SK-N-SH (cell line): Measurements from ENCODE around the gene EEF1AKMT1. TPM values are rescaled to one million over a fixed set of nuclear protein-coding genes. Genes with fewer than 3 reads are reported as not detected.

Experiments
- CTCF ChIA-PET: fragments of 300-600, 350-600 bp; formaldehyde crosslinking; extraction: SDS; loops from one replicate; lab custom pipeline; 2021; lab: Yijun Ruan, JAX
- POLR2A ChIA-PET: fragments of 350-600 bp; sonication (Branson Sonifier 250); formaldehyde crosslinking; extraction: SDS; loops from one replicate; lab custom pipeline; 2020; ENCODE audit warnings: antibody characterized with exemption, inconsistent platforms; lab: Yijun Ruan, JAX
- DNase-seq: peaks from one replicate; pipeline ENCODE4 v3.0.0; 2012
- H2AFZ ChIP-seq: fragments of 200-600 bp; sonication (generic); 2 replicates; pipeline ENCODE4 v1.8.1; 2016; ENCODE audit warnings: antibody characterized with exemption, mild to moderate bottlenecking, low read depth
- H3F3A ChIP-seq: fragments of 200-600 bp; sonication (generic); replicated peaks from 2 replicates; pipeline ENCODE3; 2016; ENCODE audit warnings: antibody characterized with exemption, mild to moderate bottlenecking; ENCODE audit not compliant: insufficient read depth
- H3K27ac ChIP-seq, 2 experiments: fragments of 200-500 bp in 1 of 2; fragments of 200-600 bp in 1 of 2; sonication (Bioruptor generic) in 1 of 2; sonication (generic), shearing (Covaris generic) in 1 of 2; 2 replicates each; pipeline versions ENCODE4 v1.5.1 to v1.6.1; 2014 to 2016; ENCODE audit warnings: low read depth in 2 of 2, inconsistent platforms in 1 of 2, low read length in 1 of 2, mild to moderate bottlenecking in 1 of 2, mixed read lengths in 1 of 2
- H3K27me3 ChIP-seq: fragments of 200-600 bp; sonication (generic), shearing (Covaris generic); 2 replicates; pipeline ENCODE4 v1.6.1; 2016; ENCODE audit warnings: mixed run types; ENCODE audit not compliant: insufficient read depth
- H3K36me3 ChIP-seq, 2 experiments: fragments of 200-500 bp in 1 of 2; fragments of 200-600 bp in 1 of 2; sonication (Bioruptor generic) in 1 of 2; sonication (generic) in 1 of 2; replicated peaks in 1 of 2; 2 replicates each; pipeline versions ENCODE3 to v1.5.1; 2014 to 2016; ENCODE audit warnings: low read length in 1 of 2, mild to moderate bottlenecking in 1 of 2; ENCODE audit not compliant: insufficient read depth in 2 of 2, control insufficient read depth in 1 of 2
- H3K4me1 ChIP-seq, 2 experiments: fragments of 200-500 bp in 1 of 2; fragments of 200-600 bp in 1 of 2; sonication (Bioruptor generic) in 1 of 2; sonication (generic), shearing (Covaris generic) in 1 of 2; 2 replicates each; pipeline versions ENCODE4 v1.5.1 to v1.6.1; 2014 to 2016; ENCODE audit warnings: low read depth in 1 of 2, low read length in 1 of 2, mixed run types in 1 of 2; ENCODE audit not compliant: insufficient read depth in 2 of 2, control insufficient read depth in 1 of 2
- H3K4me2 ChIP-seq: fragments of 200-600 bp; sonication (generic), shearing (Covaris generic); 2 replicates; pipeline ENCODE4 v1.6.1; 2017; ENCODE audit warnings: mixed run types
- H3K4me3 ChIP-seq, 2 experiments: fragments of 200-500 bp in 1 of 2; fragments of 200-600 bp in 1 of 2; sonication (Bioruptor generic) in 1 of 2; sonication (generic), shearing (Covaris generic) in 1 of 2; 2 replicates each; pipeline versions ENCODE4 v1.5.1 to v1.8.1; 2014 to 2016; ENCODE audit warnings: low read depth in 2 of 2, inconsistent platforms in 1 of 2, low read length in 1 of 2, mild to moderate bottlenecking in 1 of 2, mixed read lengths in 1 of 2, moderate library complexity in 1 of 2
- H3K79me2 ChIP-seq: fragments of 200-600 bp; sonication (generic); 2 replicates; pipeline ENCODE4 v1.8.1; 2017; ENCODE audit warnings: mild to moderate bottlenecking; ENCODE audit not compliant: insufficient read depth
- H3K9ac ChIP-seq: fragments of 200-600 bp; sonication (generic); 2 replicates; pipeline ENCODE4 v1.6.1; 2017; ENCODE audit warnings: mixed run types
- H3K9me2 ChIP-seq: fragments of 200-600 bp; sonication (generic); 2 replicates; pipeline ENCODE4 v1.6.1; 2017; ENCODE audit warnings: mixed run types
- H3K9me3 ChIP-seq: fragments of 200-600 bp; sonication (generic); 2 replicates; pipeline ENCODE4 v1.6.1; 2017; ENCODE audit warnings: mixed run types, mild to moderate bottlenecking, moderate library complexity
- H4K20me1 ChIP-seq: fragments of 200-600 bp; sonication (generic); 2 replicates; pipeline ENCODE4 v1.6.1; 2017; ENCODE audit warnings: mild to moderate bottlenecking, mixed run types; ENCODE audit not compliant: insufficient read depth
- EP300 ChIP-seq, 2 experiments: IDR thresholded peaks; 2 replicates each; pipeline versions ENCODE4 v1.4.0 to v1.6.1; 2012; ENCODE audit warnings: borderline replicate concordance in 1 of 2, low read depth in 1 of 2, low read length in 1 of 2
- FOSL2 ChIP-seq: IDR thresholded peaks from 2 replicates; pipeline ENCODE4 v1.4.0; 2012; ENCODE audit warnings: low read depth, mild to moderate bottlenecking, moderate library complexity, borderline replicate concordance
- GABPA ChIP-seq: IDR thresholded peaks from 2 replicates; pipeline ENCODE4 v1.4.0; 2012; ENCODE audit warnings: low read depth, mild to moderate bottlenecking
- GATA2 ChIP-seq: sonication (generic); formaldehyde crosslinking; IDR thresholded peaks from 2 replicates; pipeline ENCODE4 v1.5.0; 2020; ENCODE audit warnings: mild to moderate bottlenecking, missing genetic modification reagents
- IRF3 ChIP-seq: fragments of 150-350 bp; IDR thresholded peaks from 2 replicates; pipeline ENCODE4 v1.6.1; 2016; ENCODE audit warnings: mild to moderate bottlenecking, low read depth, low read length
- MXI1 ChIP-seq: IDR thresholded peaks from 2 replicates; pipeline ENCODE4 v1.6.1; 2012; ENCODE audit warnings: mild to moderate bottlenecking, low read depth, low read length, improper control_type of control experiment
- ZBTB33 ChIP-seq: IDR thresholded peaks from 2 replicates; pipeline ENCODE4 v1.4.0; 2012; ENCODE audit warnings: low read depth, borderline replicate concordance
- WGBS: methylation state at CpG from one replicate; pipeline ENCODE4 v1.1.6; 2017; ENCODE audit warnings: low lambda C conversion rate; 5-methylcytosine and 5-hydroxymethylcytosine counted together
- polyA plus RNA-seq, 3 experiments: library from polyadenylated mRNA; depleted of rRNA; stranded (reverse); fragments of >200 nt; gene quantifications; 2 replicates each; pipeline ENCODE4 v1.2.3, GENCODE V29; 2012
- TF ChIP-seq, protein P1 (sequence below): fragments of 150-350 bp; IDR thresholded peaks from 2 replicates; pipeline ENCODE4 v1.6.1; 2017; ENCODE audit warnings: antibody characterized with exemption, low read length, low read depth, borderline replicate concordance
- TF ChIP-seq, protein P2 (sequence below): IDR thresholded peaks from 2 replicates; pipeline ENCODE4 v1.4.0; 2012; ENCODE audit warnings: low read depth
- TF ChIP-seq, protein P3 (sequence below): IDR thresholded peaks from 2 replicates; pipeline ENCODE4 v1.4.0; 2012; ENCODE audit warnings: low read depth, borderline replicate concordance
- TF ChIP-seq, protein P4 (sequence below): fragments of 200-600 bp; sonication (generic); IDR thresholded peaks from 2 replicates; pipeline ENCODE4 v1.6.1; 2017; ENCODE audit warnings: antibody characterized with exemption, mild to moderate bottlenecking, moderate library complexity

EEF1AKMT1 gene
- polyA plus RNA-seq, 1 of the 3 experiments (the other 2 are of a cell fraction): 4.2 TPM

GRCh38 chr13:20696073-20696472 is 77.7 kb downstream of the EEF1AKMT1 start:
- H3K36me3 ChIP-seq: no peaks in the 10 kb centered on the region
- POLR2A ChIA-PET: no interaction called here
- 78% methylated on average over 4 of the region's 4 CpGs for WGBS
- no peak for DNase-seq
- no peak overlapping the region for H3K27ac ChIP-seq
- H3F3A ChIP-seq: no peaks in the 10 kb centered on the region
- H2AFZ ChIP-seq: no peak overlapping the region
- no peaks in the 10 kb centered on the region for H3K9me3 ChIP-seq
- no peak overlapping the region for H3K9ac ChIP-seq
- H4K20me1 ChIP-seq: no peaks in the 10 kb centered on the region
- no peaks in the 10 kb centered on the region for H3K4me1 ChIP-seq
- no peaks in the 10 kb centered on the region for H3K27me3 ChIP-seq
- H3K9me2 ChIP-seq: no peaks in the 10 kb centered on the region
- CTCF ChIA-PET: no interaction called here
- TF ChIP-seq, protein P1, sequence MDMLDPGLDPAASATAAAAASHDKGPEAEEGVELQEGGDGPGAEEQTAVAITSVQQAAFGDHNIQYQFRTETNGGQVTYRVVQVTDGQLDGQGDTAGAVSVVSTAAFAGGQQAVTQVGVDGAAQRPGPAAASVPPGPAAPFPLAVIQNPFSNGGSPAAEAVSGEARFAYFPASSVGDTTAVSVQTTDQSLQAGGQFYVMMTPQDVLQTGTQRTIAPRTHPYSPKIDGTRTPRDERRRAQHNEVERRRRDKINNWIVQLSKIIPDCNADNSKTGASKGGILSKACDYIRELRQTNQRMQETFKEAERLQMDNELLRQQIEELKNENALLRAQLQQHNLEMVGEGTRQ: no peak
- TF ChIP-seq ZBTB33 (no peak), MXI1 (no peak), GABPA (no peak), FOSL2 (no peak), EP300 (IDR thresholded peaks at IDR 0.05; ENCODE audit: borderline replicate concordance in 1 of 2, low read depth in 1 of 2, low read length in 1 of 2) (no peak), GATA2 (CRISPR knock-in tag) (no peak), IRF3 (no peak)
- TF ChIP-seq, protein P2, sequence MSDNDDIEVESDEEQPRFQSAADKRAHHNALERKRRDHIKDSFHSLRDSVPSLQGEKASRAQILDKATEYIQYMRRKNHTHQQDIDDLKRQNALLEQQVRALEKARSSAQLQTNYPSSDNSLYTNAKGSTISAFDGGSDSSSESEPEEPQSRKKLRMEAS: no peak
- TF ChIP-seq, protein P3, sequence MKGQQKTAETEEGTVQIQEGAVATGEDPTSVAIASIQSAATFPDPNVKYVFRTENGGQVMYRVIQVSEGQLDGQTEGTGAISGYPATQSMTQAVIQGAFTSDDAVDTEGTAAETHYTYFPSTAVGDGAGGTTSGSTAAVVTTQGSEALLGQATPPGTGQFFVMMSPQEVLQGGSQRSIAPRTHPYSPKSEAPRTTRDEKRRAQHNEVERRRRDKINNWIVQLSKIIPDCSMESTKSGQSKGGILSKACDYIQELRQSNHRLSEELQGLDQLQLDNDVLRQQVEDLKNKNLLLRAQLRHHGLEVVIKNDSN: no peak
- TF ChIP-seq, protein P4, sequence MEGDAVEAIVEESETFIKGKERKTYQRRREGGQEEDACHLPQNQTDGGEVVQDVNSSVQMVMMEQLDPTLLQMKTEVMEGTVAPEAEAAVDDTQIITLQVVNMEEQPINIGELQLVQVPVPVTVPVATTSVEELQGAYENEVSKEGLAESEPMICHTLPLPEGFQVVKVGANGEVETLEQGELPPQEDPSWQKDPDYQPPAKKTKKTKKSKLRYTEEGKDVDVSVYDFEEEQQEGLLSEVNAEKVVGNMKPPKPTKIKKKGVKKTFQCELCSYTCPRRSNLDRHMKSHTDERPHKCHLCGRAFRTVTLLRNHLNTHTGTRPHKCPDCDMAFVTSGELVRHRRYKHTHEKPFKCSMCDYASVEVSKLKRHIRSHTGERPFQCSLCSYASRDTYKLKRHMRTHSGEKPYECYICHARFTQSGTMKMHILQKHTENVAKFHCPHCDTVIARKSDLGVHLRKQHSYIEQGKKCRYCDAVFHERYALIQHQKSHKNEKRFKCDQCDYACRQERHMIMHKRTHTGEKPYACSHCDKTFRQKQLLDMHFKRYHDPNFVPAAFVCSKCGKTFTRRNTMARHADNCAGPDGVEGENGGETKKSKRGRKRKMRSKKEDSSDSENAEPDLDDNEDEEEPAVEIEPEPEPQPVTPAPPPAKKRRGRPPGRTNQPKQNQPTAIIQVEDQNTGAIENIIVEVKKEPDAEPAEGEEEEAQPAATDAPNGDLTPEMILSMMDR: no peak
- no peaks in the 10 kb centered on the region for H3K79me2 ChIP-seq
- H3K4me2 ChIP-seq: no peak overlapping the region
- H3K4me3 ChIP-seq: no peak overlapping the region
